HG03457 (cell line): Measurements from ENCODE around the gene CBX8.
"Not testable (repeated sequence)": the region's sequence is repeated elsewhere in the genome, so short reads cannot be mapped to it uniquely, and the experiment has no call there.

ENCODE experiments used
- ATAC-seq: cut with Tn5 transposase; IDR thresholded peaks from one replicate; pipeline ENCODE4 v1.9.1; 2021; ENCODE audit warnings: moderate number of reproducible peaks; ENCODE audit not compliant: unreplicated experiment

CBX8 gene

GRCh38 chr17:79757140-79757745 is 39.6 kb downstream of the CBX8 start:
- ATAC-seq, result no peak

GRCh38 chr17:79755591-79755990 is 41.3 kb downstream of the CBX8 start:
- no peak for ATAC-seq

DNA sequence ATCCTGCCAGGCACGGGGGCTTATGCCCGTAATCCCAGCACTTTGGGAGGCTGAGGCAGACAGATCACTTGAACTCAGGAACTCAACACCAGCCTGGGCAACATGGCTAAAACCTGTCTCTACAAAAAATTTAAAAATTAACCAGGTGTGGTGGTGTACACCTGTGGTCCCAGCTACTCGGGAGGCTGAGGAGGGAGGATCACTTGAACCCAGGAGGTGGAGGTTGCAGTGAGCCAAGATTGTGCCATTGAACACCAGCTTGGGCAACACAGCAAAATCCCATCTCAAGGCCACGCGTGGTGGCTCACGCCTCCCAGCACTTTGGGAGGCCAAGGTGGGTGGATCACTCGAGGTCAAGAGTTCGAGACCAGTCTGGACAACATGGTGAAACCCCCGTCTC is 42.0 kb downstream of the CBX8 start:
- ATAC-seq, result not testable (repeated sequence)

DNA sequence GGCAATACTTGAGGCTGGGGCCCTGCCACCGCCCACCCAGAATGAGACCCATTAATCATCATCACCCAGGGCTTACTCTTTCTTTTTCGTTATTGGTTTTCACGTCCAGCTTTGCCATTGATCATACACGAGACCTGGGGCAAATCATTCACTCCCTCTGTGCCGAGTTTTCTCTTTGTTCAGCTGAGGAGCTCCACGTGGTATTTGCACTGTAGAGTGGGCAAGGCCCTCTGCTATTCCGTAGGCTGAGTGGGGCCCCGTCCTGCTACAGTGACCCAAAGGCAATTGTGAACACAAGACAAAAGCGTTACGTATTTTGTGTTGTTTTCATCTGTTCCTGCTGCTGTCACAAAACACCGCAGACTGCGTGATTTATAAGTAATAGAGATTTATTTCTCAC is 42.5 kb downstream of the CBX8 start:
- ATAC-seq, result no peak

GRCh38 chr17:79752175-79752574 is 44.7 kb downstream of the CBX8 start:
- ATAC-seq, result no peak

- ATAC-seq, result no peak
These were observed 46.0 kb downstream of the CBX8 start for GRCh38 chr17:79750650-79751545.

GRCh38 chr17:79749958-79750357 is 46.9 kb downstream of the CBX8 start:
- no peak for ATAC-seq

GRCh38 chr17:79749156-79749815 is 47.6 kb downstream of the CBX8 start:
- no peak for ATAC-seq

DNA sequence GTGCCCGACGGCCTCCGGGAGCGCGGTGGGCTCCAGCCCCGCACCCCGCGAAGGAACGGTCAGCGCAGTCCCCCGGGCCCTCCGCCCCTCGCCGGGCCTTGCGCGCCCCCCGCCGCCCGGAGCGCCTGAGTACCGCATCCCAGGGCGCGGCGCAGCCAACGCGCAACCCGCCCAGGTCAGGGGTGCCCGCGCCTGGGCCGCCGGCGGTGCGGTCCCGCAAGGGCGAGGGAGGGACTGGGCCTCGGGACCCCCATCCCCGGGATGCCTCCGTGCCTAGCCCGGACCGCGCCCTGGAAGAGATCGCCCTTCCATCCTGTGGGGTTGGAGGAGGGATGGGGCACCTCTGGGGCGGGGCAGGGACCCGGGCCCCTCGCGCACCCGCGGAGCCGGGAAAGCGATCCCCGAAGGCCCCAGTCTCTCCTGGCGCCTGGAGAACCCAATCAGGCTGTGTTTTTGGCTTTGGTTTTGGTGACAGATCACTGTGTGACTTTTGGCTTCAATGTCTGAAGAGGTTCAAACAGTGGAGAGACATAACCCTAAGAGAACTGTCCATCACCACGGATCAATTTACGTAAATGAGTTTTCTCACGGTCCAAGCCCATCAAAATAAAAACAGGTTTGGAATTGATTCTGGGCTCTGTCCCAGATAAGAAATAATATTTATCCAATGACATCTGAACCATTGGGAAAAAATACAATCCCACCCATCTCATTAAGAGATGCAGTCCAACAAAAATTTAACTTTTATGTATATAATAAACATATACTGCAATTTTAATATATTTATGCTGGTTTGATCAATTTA is 48.4 kb downstream of the CBX8 start:
- ATAC-seq, result no peak

GRCh38 chr17:79747508-79748294 is 49.2 kb downstream of the CBX8 start:
- no peak for ATAC-seq

GRCh38 chr17:79746889-79747507 is 49.9 kb downstream of the CBX8 start:
- ATAC-seq, result no peak

GRCh38 chr17:79745641-79746105 is 51.2 kb downstream of the CBX8 start:
- ATAC-seq, result no peak

GRCh38 chr17:79743614-79744013 is 53.3 kb downstream of the CBX8 start:
- no peak for ATAC-seq

GRCh38 chr17:79742951-79743476 is 53.9 kb downstream of the CBX8 start:
- ATAC-seq, result no peak

GRCh38 chr17:79742589-79742918 is 54.3 kb downstream of the CBX8 start:
- ATAC-seq, result no peak
